IMR-90 (cell line): ENCODE results near the gene GADL1. TPM values are rescaled to one million over a fixed set of nuclear protein-coding genes. Genes with fewer than 3 reads are reported as not detected.

Experiments
- ATAC-seq: fragments of 200-7000 bp; cut with Tn5 transposase; 2 replicates; pipeline ENCODE4 v1.9.1; 2020; ENCODE audit warnings: low read depth, mild to moderate bottlenecking, moderate library complexity
- BruUV-seq: library from RNA; stranded (reverse); fragments of 400-500 nt; replicated peaks from 2 replicates; lab custom pipeline; 2021; lab: Mats Ljungman, UMichigan
- CTCF ChIA-PET: fragments of 300-600 bp; formaldehyde crosslinking; extraction: SDS; loops from one replicate; lab custom pipeline; 2021; ENCODE audit warnings: antibody characterized with exemption; lab: Yijun Ruan, JAX
- POLR2A ChIA-PET: fragments of 300-600 bp; sonication (Branson Sonifier 250); formaldehyde crosslinking; loops from one replicate; lab custom pipeline; 2022; ENCODE audit warnings: antibody characterized with exemption; ENCODE audit not compliant: unreplicated experiment; lab: Charles Lee
- DNase-seq: peaks from one replicate; pipeline ENCODE4 v3.0.0; 2013
- H2AFZ ChIP-seq: replicated peaks from 2 replicates; pipeline ENCODE3; 2013; ENCODE audit warnings: low read length, mild to moderate bottlenecking; ENCODE audit not compliant: poor library complexity
- H2AK5ac ChIP-seq: 2 replicates; pipeline ENCODE4 v1.6.1; 2013; ENCODE audit warnings: low read depth, low read length, inconsistent platforms
- H2AK9ac ChIP-seq: replicated peaks from 2 replicates; pipeline ENCODE3; 2013; ENCODE audit warnings: mild to moderate bottlenecking, low read depth, low read length, moderate library complexity; ENCODE audit not compliant: poor library complexity
- H2BK120ac ChIP-seq: 2 replicates; pipeline ENCODE4 v1.6.1; 2013; ENCODE audit warnings: low read depth, low read length, inconsistent platforms
- H2BK15ac ChIP-seq: 3 replicates; pipeline ENCODE4 v1.6.1; 2013; ENCODE audit warnings: low read depth, low read length, inconsistent platforms
- H2BK20ac ChIP-seq: 2 replicates; pipeline ENCODE4 v1.6.1; 2013; ENCODE audit warnings: low read depth, mild to moderate bottlenecking, inconsistent platforms, low read length, moderate library complexity
- H2BK5ac ChIP-seq: 2 replicates; pipeline ENCODE4 v1.6.1; 2013; ENCODE audit warnings: mild to moderate bottlenecking, low read depth, low read length, inconsistent platforms; ENCODE audit not compliant: poor library complexity, severe bottlenecking
- H3K14ac ChIP-seq: replicated peaks from 2 replicates; pipeline ENCODE4 v1.6.1; 2013; ENCODE audit warnings: low read depth, low read length, inconsistent platforms
- H3K18ac ChIP-seq: 2 replicates; pipeline ENCODE4 v1.6.1; 2013; ENCODE audit warnings: low read depth, low read length, control low read depth
- H3K23ac ChIP-seq: 2 replicates; pipeline ENCODE4 v1.6.1; 2013; ENCODE audit warnings: low read depth, low read length, inconsistent platforms
- H3K27ac ChIP-seq: 2 replicates; pipeline ENCODE4 v1.5.1; 2013; ENCODE audit warnings: mild to moderate bottlenecking, control low read depth, low read length; ENCODE audit not compliant: insufficient read depth
- H3K27me3 ChIP-seq: 2 replicates; pipeline ENCODE4 v1.6.1; 2013; ENCODE audit warnings: low read length; ENCODE audit not compliant: control insufficient read depth, insufficient read depth
- H3K36me3 ChIP-seq: 2 replicates; pipeline ENCODE4 v1.6.1; 2013; ENCODE audit warnings: low read length, mixed read lengths; ENCODE audit not compliant: control insufficient read depth, insufficient read depth
- H3K4ac ChIP-seq: 2 replicates; pipeline ENCODE4 v1.6.1; 2013; ENCODE audit warnings: low read depth, low read length, inconsistent platforms
- H3K4me1 ChIP-seq: 2 replicates; pipeline ENCODE4 v1.6.1; 2013; ENCODE audit warnings: low read length, mixed read lengths; ENCODE audit not compliant: control insufficient read depth, insufficient read depth
- H3K4me2 ChIP-seq: 2 replicates; pipeline ENCODE4 v1.6.1; 2013; ENCODE audit warnings: low read depth, mild to moderate bottlenecking, control low read depth, low read length, moderate library complexity
- H3K4me3 ChIP-seq: 2 replicates; pipeline ENCODE4 v1.5.1; 2013; ENCODE audit warnings: low read depth, mild to moderate bottlenecking, control low read depth, low read length, moderate library complexity; ENCODE audit not compliant: insufficient read depth
- H3K56ac ChIP-seq: 2 replicates; pipeline ENCODE4 v1.6.1; 2013; ENCODE audit warnings: low read length, inconsistent platforms; ENCODE audit not compliant: insufficient read depth; ENCODE audit errors: extremely low read depth
- H3K79me1 ChIP-seq, 2 experiments: 2 replicates each; pipeline ENCODE4 v1.6.1; 2013; ENCODE audit warnings: low read length in 2 of 2, inconsistent platforms in 1 of 2, low read depth in 1 of 2
- H3K9ac ChIP-seq: 2 replicates; pipeline ENCODE4 v1.6.1; 2013; ENCODE audit warnings: low read depth, low read length, control low read depth
- H3K9me1 ChIP-seq: 2 replicates; pipeline ENCODE4 v1.6.1; 2013; ENCODE audit warnings: low read length, inconsistent platforms; ENCODE audit not compliant: insufficient read depth
- H3K9me3 ChIP-seq: 2 replicates; pipeline ENCODE4 v1.6.1; 2013; ENCODE audit warnings: low read length; ENCODE audit not compliant: control insufficient read depth, insufficient read depth
- H4K20me1 ChIP-seq: 2 replicates; pipeline ENCODE4 v1.6.1; 2013; ENCODE audit warnings: low read length, inconsistent platforms; ENCODE audit not compliant: insufficient read depth
- H4K5ac ChIP-seq: 2 replicates; pipeline ENCODE4 v1.6.1; 2013; ENCODE audit warnings: mild to moderate bottlenecking, low read depth, low read length, control low read depth
- H4K8ac ChIP-seq, 2 experiments: 2 replicates each; pipeline ENCODE4 v1.6.1; 2013; ENCODE audit warnings: low read depth in 2 of 2, low read length in 2 of 2, control low read depth in 1 of 2, inconsistent platforms in 1 of 2
- H4K91ac ChIP-seq: 2 replicates; pipeline ENCODE4 v1.6.1; 2013; ENCODE audit warnings: low read depth, low read length, inconsistent platforms; ENCODE audit not compliant: insufficient read depth
- BHLHE40 ChIP-seq: fragments of 150-350 bp; IDR thresholded peaks from 2 replicates; pipeline ENCODE4 v1.6.1; 2016; ENCODE audit warnings: mild to moderate bottlenecking, low read depth, low read length
- CEBPB ChIP-seq: IDR thresholded peaks from 2 replicates; pipeline ENCODE4 v1.6.1; 2012; ENCODE audit warnings: low read depth, low read length, improper control_type of control experiment
- CHD1 ChIP-seq: IDR thresholded peaks from 2 replicates; pipeline ENCODE4 v1.6.1; 2012; ENCODE audit warnings: low read depth, low read length, improper control_type of control experiment
- ELK1 ChIP-seq: fragments of 150-350 bp; IDR thresholded peaks from 2 replicates; pipeline ENCODE4 v1.6.1; 2016; ENCODE audit warnings: low read depth, mild to moderate bottlenecking, low read length, moderate library complexity, borderline replicate concordance
- FOS ChIP-seq: fragments of 150-350 bp; IDR thresholded peaks from 2 replicates; pipeline ENCODE4 v1.6.1; 2016; ENCODE audit warnings: low read depth, low read length
- MAFK ChIP-seq: IDR thresholded peaks from 2 replicates; pipeline ENCODE4 v1.6.1; 2012; ENCODE audit warnings: low read depth, low read length, improper control_type of control experiment
- MAZ ChIP-seq: IDR thresholded peaks from 2 replicates; pipeline ENCODE4 v1.6.1; 2012; ENCODE audit warnings: low read depth, mild to moderate bottlenecking, low read length, improper control_type of control experiment, moderate library complexity, borderline replicate concordance
- MXI1 ChIP-seq: IDR thresholded peaks from 2 replicates; pipeline ENCODE4 v1.6.1; 2012; ENCODE audit warnings: low read depth, mild to moderate bottlenecking, low read length, moderate library complexity, borderline replicate concordance
- NFE2L2 ChIP-seq: fragments of 150-350 bp; IDR thresholded peaks from 2 replicates; pipeline ENCODE4 v1.6.1; 2016; ENCODE audit warnings: low read depth, mild to moderate bottlenecking, low read length
- POLR2A ChIP-seq: IDR thresholded peaks from 2 replicates; pipeline ENCODE4 v1.6.1; 2012; ENCODE audit warnings: mild to moderate bottlenecking, low read depth, low read length
- RAD21 ChIP-seq: IDR thresholded peaks from 2 replicates; pipeline ENCODE4 v1.6.1; 2012; ENCODE audit warnings: low read length, improper control_type of control experiment
- RCOR1 ChIP-seq: IDR thresholded peaks from 2 replicates; pipeline ENCODE4 v1.6.1; 2012; ENCODE audit warnings: mild to moderate bottlenecking, low read length, improper control_type of control experiment; ENCODE audit not compliant: insufficient replicate concordance
- RFX5 ChIP-seq: IDR thresholded peaks from 2 replicates; pipeline ENCODE4 v1.8.0; 2012; ENCODE audit warnings: low read depth, mild to moderate bottlenecking, low read length, moderate library complexity
- SMC3 ChIP-seq: fragments of 150-350 bp; IDR thresholded peaks from 2 replicates; pipeline ENCODE4 v1.6.1; 2016; ENCODE audit warnings: low read depth, mild to moderate bottlenecking, antibody characterized with exemption, low read length, moderate library complexity
- WGBS, 2 experiments: methylation state at CpG; one replicate each; pipeline versions ENCODE4 v1.1.5 to v1.1.7; 2013; ENCODE audit warnings: missing lambda C conversion rate in 2 of 2; ENCODE audit not compliant: insufficient read length in 1 of 2; ENCODE audit errors: extremely low coverage in 2 of 2; 5-methylcytosine and 5-hydroxymethylcytosine counted together
- dilution Hi-C: fragments of 300-500 bp; cut with HindIII; formaldehyde crosslinking; loops from one replicate; pipeline ENCODE4 v1.14.3; 2018; ENCODE audit warnings: low sequenced_read_pairs; ENCODE audit not compliant: unreplicated experiment
- in situ Hi-C: fragments of 300-500 bp; cut with MboI; formaldehyde crosslinking; loops from 3 replicates; pipeline ENCODE4 v1.14.3; 2019; ENCODE audit warnings: low sequenced_read_pairs, inconsistent platforms, mixed read lengths
- intact Hi-C: fragments of 100-400 bp; cut with micrococcal nuclease; formaldehyde crosslinking; loops from 2 replicates; pipeline ENCODE4 v1.10.0; 2022
- polyA plus RNA-seq, 3 experiments: library from polyadenylated mRNA; depleted of rRNA; stranded (reverse); fragments of >200 nt; gene quantifications; 2 replicates each; pipeline ENCODE4 v1.2.3, GENCODE V29; 2012; ENCODE audit warnings: low replicate concordance in 1 of 3
- total RNA-seq: library from RNA; depleted of rRNA; stranded (reverse); fragments of >200 nt; gene quantifications from 2 replicates; pipeline ENCODE4 v1.2.3, GENCODE V29; 2012
- TF ChIP-seq, protein P1 (sequence below): fragments of 150-350 bp; IDR thresholded peaks from 2 replicates; pipeline ENCODE4 v1.6.1; 2017; ENCODE audit warnings: mild to moderate bottlenecking, antibody characterized with exemption, low read length, low read depth
- TF ChIP-seq, protein P2 (sequence below): conservative IDR thresholded peaks from 2 replicates; pipeline ENCODE4 v1.5.1; 2012; ENCODE audit warnings: mild to moderate bottlenecking, low read depth, low read length, improper control_type of control experiment

The GADL1 gene
- total and polyA plus RNA-seq, 2 of the 4 experiments (the other 2 are of a cell fraction), result not detected

DNA sequence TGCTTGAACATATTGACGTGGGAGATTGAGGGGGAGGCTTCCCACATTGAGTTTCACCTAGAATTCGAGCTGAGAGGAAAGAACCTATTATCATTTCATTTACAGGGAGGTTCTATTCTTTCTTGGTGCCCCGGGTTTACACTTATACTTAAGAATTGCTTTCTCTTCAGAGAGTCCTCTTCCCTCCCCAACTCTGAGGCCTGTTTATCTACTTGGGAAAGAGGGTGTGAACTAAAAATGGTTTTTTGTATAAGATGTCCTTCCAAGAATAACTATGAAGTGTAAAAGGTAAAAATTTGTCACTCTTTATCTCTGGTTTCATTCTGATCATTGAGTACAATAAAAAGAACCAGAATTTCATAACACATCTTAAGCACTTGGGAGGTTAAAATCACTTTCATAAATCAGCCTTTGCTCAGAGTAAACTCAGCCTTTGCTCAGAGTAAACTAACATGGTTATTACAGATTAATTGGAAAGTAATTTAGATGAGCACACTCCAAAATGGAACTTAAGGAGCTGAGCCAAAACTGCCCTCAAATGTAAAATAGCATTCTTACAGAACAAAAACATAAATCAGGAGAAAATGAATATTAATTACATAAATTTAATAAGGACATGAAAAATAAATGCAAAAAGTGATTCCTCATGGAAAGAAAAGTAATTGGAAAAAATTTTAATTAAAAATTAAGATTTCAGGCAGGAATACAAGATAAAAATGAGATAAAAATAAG is 75.2 kb downstream of the GADL1 start:
- Histone ChIP-seq H3K23ac (no peak overlapping the region), H2BK120ac (no peak overlapping the region), H3K14ac (no peak overlapping the region), H2AK9ac (no peak overlapping the region), H3K4ac (no peak overlapping the region), H3K27me3 (no peaks in the 10 kb centered on the region; the same call in 1 of the 2 replicates), H3K4me1 (no peaks in the 10 kb centered on the region), H3K9me3 (no peaks in the 10 kb centered on the region), H3K36me3 (no peaks in the 10 kb centered on the region), H4K20me1 (no peaks in the 10 kb centered on the region), H3K18ac (no peak overlapping the region), H4K5ac (no peak overlapping the region), H3K27ac (no peak overlapping the region), H3K9ac (no peak overlapping the region), H2BK15ac (no peak overlapping the region), H3K4me3 (no peak overlapping the region), H2AK5ac (no peak overlapping the region), H3K9me1 (no peaks in the 10 kb centered on the region), H3K4me2 (no peak overlapping the region), H3K79me1 (no peaks in the 10 kb centered on the region), H4K91ac (no peak overlapping the region), H3K56ac (no peak overlapping the region), H2BK20ac (no peak overlapping the region), H2BK5ac (no peak overlapping the region), H2AFZ (no peak overlapping the region), H4K8ac (no peak overlapping the region)
- POLR2A ChIA-PET, result no interaction called here
- dilution Hi-C loops, result no loop called here
- TF ChIP-seq ELK1 (no peak), MXI1 (no peak), NFE2L2 (no peak), BHLHE40 (no peak), MAFK (no peak), RFX5 (no peak), CEBPB (no peak), FOS (no peak), RCOR1 (no peak), RAD21 (no peak), CHD1 (no peak), POLR2A (no peak), MAZ (no peak), SMC3 (no peak)
- TF ChIP-seq, protein P1, sequence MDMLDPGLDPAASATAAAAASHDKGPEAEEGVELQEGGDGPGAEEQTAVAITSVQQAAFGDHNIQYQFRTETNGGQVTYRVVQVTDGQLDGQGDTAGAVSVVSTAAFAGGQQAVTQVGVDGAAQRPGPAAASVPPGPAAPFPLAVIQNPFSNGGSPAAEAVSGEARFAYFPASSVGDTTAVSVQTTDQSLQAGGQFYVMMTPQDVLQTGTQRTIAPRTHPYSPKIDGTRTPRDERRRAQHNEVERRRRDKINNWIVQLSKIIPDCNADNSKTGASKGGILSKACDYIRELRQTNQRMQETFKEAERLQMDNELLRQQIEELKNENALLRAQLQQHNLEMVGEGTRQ, result no peak
- TF ChIP-seq, protein P2, sequence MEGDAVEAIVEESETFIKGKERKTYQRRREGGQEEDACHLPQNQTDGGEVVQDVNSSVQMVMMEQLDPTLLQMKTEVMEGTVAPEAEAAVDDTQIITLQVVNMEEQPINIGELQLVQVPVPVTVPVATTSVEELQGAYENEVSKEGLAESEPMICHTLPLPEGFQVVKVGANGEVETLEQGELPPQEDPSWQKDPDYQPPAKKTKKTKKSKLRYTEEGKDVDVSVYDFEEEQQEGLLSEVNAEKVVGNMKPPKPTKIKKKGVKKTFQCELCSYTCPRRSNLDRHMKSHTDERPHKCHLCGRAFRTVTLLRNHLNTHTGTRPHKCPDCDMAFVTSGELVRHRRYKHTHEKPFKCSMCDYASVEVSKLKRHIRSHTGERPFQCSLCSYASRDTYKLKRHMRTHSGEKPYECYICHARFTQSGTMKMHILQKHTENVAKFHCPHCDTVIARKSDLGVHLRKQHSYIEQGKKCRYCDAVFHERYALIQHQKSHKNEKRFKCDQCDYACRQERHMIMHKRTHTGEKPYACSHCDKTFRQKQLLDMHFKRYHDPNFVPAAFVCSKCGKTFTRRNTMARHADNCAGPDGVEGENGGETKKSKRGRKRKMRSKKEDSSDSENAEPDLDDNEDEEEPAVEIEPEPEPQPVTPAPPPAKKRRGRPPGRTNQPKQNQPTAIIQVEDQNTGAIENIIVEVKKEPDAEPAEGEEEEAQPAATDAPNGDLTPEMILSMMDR, result no peak
- intact Hi-C loops, result no loop called here
- CTCF ChIA-PET, result no interaction called here
- BruUV-seq, result no TSS peak
- no CpG with 5 or more reads among the region's 3 CpGs for WGBS, 2 experiments
- ATAC-seq, result no peak
- in situ Hi-C loops, result no loop called here
- DNase-seq, result no peak
